GM12873 (cell line): ENCODE measurements around the gene ARL3.

Source experiments
- TF ChIP-seq, protein P1 (sequence below): IDR thresholded peaks from 2 replicates; pipeline ENCODE4 v1.5.1; 2012; ENCODE audit warnings: low read depth, mild to moderate bottlenecking, moderate library complexity, low read length, control low read depth; ENCODE audit not compliant: insufficient read depth; ENCODE audit errors: missing control alignments

The ARL3 gene

DNA sequence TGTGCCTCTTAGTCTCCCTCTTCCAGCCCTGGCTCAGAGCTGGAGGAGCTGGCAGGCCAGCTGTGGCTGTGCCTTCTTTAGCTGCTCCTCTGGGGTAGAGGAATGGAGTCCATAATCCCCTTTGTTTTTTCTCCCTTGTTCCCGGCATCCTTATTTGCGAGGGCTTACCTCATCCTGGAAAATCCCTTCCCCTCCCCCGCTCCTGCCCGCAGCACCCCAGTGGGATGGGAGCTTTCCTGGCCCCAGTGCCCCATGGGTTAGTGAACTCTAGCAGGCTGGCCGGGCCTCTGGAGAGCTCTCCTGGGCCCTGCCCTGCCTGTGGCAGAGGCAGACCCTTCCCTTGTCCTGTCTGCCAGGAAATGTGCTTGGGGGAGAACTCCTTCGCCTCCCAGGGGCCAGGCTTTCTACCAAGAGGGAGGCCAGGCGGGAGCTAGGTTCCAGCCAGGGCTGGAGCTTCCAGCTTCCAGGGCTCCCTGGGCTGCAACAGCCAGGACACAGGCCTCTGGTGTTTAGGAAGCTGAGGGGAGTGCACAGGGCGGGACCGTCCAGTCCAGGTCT is 86.4 kb downstream of the ARL3 start:
- TF ChIP-seq, protein P1, sequence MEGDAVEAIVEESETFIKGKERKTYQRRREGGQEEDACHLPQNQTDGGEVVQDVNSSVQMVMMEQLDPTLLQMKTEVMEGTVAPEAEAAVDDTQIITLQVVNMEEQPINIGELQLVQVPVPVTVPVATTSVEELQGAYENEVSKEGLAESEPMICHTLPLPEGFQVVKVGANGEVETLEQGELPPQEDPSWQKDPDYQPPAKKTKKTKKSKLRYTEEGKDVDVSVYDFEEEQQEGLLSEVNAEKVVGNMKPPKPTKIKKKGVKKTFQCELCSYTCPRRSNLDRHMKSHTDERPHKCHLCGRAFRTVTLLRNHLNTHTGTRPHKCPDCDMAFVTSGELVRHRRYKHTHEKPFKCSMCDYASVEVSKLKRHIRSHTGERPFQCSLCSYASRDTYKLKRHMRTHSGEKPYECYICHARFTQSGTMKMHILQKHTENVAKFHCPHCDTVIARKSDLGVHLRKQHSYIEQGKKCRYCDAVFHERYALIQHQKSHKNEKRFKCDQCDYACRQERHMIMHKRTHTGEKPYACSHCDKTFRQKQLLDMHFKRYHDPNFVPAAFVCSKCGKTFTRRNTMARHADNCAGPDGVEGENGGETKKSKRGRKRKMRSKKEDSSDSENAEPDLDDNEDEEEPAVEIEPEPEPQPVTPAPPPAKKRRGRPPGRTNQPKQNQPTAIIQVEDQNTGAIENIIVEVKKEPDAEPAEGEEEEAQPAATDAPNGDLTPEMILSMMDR: no peak

DNA sequence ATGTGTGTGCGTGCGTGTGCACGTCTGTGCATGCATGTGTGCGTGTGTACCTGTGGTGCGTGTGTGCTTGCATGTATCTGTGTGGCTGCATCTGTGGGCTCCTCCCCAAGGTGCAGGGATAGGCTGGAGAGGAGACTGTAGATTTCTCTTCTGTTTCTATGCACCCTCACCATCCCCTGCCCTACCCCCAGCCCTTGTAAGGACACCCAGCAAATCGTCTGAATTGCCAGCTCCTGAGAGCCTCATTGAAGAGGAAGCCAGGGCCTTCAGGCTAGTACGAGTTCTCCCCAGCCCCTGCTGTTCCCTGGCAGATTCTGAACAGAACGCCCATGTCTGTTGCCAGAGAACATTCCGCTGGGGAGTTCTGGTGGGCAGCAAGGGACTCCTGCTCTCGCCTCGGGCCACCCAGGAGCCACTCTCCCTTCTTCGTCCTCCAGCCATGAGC is 86.9 kb downstream of the ARL3 start:
- TF ChIP-seq, protein P1: no peak

DNA sequence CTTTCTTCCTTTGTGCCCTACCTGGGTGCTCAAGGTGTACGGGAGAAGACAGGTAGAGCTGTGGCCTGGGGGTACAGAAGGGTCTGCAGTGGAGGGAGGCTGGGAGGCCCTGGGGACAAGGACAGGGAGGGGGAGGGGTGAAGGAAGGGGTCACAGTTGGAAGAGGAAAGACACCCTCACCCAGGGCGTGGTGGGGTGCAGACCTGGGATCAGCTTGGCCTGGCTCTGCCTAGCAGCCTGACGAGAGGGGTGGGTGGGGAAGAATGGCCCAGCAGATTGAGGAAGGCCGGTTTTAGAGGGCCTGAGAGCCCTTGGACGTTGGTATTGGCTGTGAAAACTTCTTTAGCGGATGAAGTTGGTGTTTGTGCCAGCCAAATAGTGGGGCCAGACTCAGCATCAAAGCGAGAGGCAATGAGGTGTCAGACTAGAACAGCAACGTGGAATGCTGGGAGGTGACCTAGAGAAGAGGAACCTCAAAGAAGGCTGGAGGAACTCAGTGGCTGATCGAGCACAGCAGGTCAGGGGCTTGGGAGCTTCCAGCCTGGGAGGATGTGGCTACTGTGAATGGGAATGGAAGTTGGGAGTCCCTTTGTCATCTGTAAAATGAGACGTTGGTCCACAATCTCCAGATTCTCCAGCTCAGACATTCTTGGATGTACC is 88.0 kb downstream of the ARL3 start:
- TF ChIP-seq, protein P1: no peak

DNA sequence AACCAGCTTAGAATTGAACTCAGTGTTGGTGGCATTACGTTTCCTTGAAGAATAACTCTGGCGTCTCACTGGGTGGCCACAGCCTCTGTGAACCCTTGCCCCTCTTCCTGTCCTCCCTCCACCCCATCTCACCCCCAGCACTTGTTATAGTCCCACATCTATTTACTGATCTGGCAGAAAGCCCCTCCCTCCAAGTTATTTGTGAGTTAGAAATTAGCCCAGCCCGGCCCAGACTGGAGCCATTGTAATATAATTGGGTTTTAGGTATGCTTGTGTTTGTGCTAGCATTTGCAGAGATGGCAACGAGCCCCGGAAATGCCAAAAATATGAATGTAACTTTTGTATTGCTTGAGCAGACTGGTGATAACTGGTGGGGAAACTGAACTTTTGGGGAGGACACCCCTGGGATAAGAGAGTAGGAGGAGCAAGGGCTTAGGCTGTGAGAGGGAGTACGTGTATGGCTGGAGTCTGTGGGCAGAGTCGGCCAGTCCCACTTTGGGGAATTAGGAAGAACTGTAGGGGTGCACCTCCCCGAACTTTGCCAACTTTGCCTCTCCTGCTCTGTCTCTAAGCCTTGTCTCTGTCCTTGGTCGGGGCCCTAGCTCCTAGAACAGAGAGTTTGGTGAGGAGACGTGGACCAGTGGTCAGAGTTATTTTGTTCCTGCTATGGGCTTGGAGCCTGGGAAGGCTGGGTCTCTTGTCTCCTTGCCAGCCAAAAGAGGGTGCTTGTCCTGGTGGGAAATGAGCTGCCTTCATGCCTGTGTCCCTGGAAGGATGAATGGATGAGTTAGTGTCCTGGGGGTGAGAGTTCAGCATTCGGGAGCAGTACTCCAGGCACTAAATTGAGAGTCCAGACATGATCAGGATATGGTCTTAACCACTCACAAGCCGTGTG is 89.2 kb downstream of the ARL3 start:
- TF ChIP-seq, protein P1: no peak

DNA sequence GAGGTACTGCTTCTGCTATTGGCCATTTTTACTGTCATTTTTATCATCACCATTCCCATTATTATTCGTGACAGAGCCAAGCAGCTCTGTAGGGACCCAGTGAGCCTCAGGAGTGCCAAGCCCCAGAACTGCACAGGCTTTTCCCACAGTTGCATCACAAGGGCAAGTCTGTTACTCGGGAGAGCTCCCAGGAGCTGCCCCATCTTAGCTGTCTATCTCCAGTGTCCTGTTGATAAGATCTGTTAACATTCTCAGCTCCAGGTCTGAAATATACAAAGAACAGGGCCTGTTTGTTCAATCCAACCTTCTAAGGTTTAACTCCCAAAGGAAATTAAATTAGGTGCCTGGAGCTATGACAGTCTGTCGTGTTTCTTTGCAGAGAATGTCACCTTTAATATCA is 90.1 kb downstream of the ARL3 start:
- TF ChIP-seq, protein P1: no peak
